NOMO-1 treated with dmso at 0.1 percent for 144 hours (cell line): ENCODE measurements around the gene ABCG5.

Experiments
- DNase-seq: peaks from one replicate; lab custom pipeline; 2025; ENCODE audit not compliant: unreplicated experiment; lab: John Stamatoyannopoulos, UW

The ABCG5 gene

GRCh38 chr2:43842866-43843226, 4.2 kb upstream of the ABCG5 start:
- DNase-seq, result no peak

DNA sequence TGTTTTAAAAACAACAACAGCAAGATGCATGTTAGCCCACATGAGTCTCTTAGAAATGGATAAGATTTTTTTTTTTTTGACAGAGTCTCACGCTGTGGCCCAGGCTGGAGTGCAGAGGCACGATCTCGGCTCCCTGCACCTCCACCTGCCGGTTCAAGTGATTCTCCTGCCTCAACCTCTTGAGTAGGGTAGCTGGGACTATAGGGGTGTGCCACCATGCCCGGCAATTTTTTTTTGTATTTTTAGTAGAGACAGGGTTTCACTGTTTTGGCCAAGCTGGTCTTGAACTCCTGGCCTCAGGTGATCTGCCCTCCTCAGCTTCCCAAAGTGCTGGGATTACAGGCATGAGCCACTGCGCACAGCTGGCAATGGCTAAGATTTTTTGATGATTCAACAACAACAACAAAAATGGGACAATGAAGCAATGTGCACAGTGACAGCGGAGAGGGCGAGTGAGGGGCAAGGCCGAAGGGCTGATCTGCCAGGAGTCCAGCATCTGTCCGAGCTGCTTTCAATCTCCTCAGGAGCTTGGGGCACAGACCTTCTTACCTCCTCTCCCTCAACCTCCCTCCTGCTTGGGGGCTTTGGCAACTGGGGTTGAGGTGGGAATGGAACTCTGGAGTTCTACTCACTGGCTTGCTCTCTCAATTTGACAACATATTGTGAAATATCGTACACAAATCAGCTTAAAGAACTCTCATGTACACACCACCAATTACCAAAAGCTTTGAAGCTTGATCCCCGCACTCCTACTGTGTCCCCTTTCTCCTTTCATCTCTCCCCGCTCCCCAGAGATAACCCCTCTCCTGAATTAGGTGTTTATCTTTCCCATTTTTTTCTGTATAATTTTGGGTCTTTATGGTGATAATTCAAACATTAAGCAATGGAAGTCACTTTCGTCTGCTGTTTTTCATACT, 3.6 kb upstream of the ABCG5 start:
- DNase-seq, result no peak

DNA sequence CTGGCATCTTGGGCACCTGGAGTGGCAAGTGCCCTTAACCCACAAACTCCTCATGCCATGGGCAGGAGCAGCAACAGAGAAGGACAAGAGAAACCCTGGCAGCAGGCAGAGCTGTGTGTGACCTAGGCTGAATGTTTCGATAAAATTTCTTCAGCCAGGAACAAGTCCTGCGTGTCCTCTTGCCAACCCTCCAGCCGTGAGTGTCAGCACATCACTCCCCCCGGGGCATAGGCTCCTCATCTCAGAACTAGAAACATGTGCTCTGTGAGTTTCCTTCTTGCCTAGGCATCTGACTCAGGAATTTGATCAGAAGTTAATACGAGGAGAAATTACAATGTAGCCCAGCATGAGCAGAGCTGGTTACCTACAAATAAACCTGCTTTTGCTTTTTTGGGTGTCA, 2.3 kb upstream of the ABCG5 start:
- no peak for DNase-seq

DNA sequence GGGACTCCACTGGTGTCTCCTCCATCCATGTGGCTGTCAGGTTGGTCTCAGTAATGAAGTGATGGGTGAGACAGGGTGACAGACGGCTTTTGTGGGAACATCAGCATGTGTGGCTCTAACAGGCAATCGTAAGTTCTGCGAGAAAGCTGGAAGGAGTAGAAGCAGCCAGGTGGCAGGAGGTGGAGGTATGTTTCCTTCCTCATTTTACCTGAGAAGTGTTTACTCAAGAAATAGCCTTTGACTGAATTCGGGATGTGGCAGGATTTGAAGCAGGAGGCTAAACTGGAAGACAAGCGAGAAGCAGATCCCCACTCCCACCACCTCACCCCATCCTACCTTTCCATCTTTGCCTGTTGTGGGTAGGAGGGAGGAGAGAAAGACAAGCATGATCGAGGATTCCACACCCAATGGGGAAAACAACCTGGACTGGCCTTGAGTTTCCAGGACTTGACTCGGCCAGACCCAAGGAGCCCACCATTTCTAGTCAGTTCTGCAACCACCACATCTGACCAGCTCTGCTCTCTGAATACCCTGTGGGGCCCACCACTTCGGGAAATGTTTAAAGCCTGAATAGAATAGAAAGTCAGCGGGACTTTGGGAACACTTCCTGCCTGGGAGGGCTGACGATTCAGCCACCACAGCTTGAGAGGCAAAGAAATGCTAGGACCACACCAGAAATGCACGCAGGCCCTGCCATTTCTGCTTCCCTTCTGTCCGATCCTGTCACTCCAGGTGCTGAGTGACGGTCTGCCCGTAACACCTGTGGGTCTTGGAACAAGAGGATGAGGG, 1.3 kb upstream of the ABCG5 start:
- DNase-seq, result no peak

GRCh38 chr2:43837831-43838559, 644 bp downstream of the ABCG5 start:
- DNase-seq, result no peak

DNA sequence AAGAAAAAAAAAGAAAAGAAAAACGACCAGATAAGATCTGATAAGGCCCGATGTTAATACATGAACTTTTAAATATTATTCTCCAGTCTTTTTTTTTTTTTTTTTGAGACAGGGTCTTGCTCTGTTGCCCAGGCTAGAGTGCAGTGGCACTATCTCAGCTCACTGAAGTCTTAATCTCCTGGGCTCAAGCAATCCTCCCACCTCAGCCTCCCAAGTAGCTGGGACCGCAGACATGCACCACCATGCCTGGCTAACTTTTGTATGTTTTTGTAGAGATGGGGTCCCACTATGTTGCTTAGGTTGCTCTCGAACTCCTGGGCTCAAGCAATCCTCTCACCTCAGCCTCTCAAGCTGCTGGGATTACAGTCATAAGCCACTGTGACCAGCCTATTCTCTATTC, 1.6 kb downstream of the ABCG5 start:
- DNase-seq, result no peak

- no peak for DNase-seq
Measured at GRCh38 chr2:43832457-43832856, 6.2 kb downstream of the ABCG5 start.

- no peak for DNase-seq
Measured at GRCh38 chr2:43831543-43832294, 6.9 kb downstream of the ABCG5 start.

- DNase-seq, result no peak
Measured at GRCh38 chr2:43826305-43827250, 12.1 kb downstream of the ABCG5 start.

- DNase-seq, result no peak
Measured at GRCh38 chr2:43825841-43826240, 12.8 kb downstream of the ABCG5 start.

GRCh38 chr2:43824951-43825493, 13.6 kb downstream of the ABCG5 start:
- no peak for DNase-seq

- DNase-seq, result no peak
Measured at GRCh38 chr2:43824512-43824911, 14.1 kb downstream of the ABCG5 start.

DNA sequence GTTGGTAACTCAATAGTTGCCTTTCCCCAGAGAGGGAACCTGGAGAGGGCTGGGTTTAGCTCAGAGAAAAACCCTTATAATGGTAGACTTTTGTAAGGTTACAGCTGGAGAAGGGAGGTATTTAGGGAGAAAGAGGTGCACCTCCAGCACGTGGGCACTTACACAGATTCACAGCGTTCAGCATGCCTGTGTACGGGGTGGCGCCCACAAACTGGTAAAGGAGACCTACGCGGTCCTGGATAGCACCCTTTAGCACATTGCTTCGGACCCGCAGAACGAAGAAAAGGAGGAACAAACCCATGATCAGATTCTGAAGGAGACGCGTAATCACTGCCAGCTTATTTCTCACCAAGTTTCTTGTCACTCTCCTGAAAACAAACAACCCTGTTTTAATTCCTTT, 14.9 kb downstream of the ABCG5 start:
- DNase-seq, result no peak

GRCh38 chr2:43822839-43823238, 15.8 kb downstream of the ABCG5 start:
- DNase-seq, result no peak

GRCh38 chr2:43819491-43820163, 19.0 kb downstream of the ABCG5 start:
- DNase-seq, result no peak

DNA sequence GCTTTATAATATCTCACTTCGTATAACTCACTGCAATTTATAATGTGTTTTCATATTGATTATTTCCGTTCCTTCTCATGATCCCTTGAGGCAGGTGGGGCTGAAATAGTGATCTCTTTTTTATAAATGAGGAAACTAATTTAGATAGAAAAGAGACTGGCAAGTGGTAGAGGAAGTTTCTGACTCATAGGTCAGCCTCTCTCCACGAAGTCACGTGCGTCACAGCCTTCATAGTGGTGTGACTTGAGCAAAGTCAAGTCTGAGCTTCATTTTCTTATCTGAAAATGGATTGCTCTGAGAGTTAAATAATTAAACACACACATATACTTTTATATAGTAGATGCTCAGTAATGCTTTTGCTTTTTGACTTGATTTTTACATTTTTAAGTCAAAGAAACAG, 19.9 kb downstream of the ABCG5 start:
- peak; percentile 55 for DNase-seq

GRCh38 chr2:43814711-43815110, 23.9 kb downstream of the ABCG5 start:
- DNase-seq, result no peak

DNA sequence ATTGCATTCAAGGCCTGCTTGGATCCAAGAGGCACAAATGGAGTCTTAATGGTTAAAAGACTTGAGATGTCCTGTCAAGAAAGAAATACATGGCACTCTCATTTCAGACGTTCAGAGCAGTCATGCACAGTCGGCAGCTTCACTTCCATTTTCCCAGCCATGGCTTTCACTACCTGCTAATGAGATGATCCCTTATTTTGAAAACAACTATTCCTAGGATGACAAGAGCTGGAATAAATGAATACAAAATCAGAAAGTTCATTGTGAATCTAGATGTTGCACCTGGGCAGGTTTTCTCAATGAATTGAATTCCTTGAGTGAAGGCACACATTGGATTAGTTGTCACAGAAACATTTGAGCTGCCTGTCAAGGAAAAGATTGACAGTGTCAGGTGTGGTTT, 25.7 kb downstream of the ABCG5 start:
- DNase-seq, result no peak

GRCh38 chr2:43812006-43812405, 26.6 kb downstream of the ABCG5 start:
- no peak for DNase-seq
